ENCODE data around the gene CNTN1. TPM values are rescaled to one million over a fixed set of nuclear protein-coding genes. Genes with fewer than 3 reads are reported as not detected.

CNTN1 gene
- total and polyA plus RNA-seq, 2 donors (not counting 1 experiment from before 2014, with no cell fraction given) = not detected

DNA sequence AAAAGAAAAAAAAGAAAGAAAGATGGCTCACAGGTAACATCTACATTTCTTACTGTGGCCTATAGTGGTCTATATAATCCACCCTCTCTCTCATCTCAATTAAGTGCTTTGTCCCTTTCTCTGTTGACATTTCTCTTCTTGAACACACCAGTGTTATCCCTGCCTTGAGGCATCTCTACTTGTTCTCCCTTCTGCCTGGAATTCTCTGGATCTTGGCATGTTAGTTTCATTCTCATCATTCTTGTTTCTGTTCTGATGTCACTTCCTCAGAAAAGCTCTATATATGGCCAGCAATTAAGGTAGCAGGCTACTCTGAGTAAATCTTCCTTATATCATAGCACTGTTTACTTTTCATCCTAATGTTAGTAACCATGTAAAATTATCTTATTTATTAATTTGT, 340.1 kb downstream of the CNTN1 start:
- H3K27me3 Mint-ChIP-seq = no peaks in the 10 kb centered on the region
- no peak overlapping the region for H3K27ac Mint-ChIP-seq
- Histone ChIP-seq H3K9ac (ENCODE audit: low read length) (no peak overlapping the region), H4K20me1 (ENCODE audit: control insufficient read depth, insufficient read depth, low read length, poor library complexity, severe bottlenecking) (no peaks in the 10 kb centered on the region), H3K36me3 (replicated peaks in 1 of 2; ENCODE audit: control extremely low read depth in 1 of 2, control insufficient read depth in 1 of 2, extremely low read depth in 1 of 2, insufficient read depth in 2 of 2, low read length in 1 of 2) (no peaks in the 10 kb centered on the region), H3K9me3 (ENCODE audit: control extremely low read depth in 1 of 3, control insufficient read depth in 2 of 3, insufficient read depth in 1 of 3, low read length in 2 of 3) (no peaks in the 10 kb centered on the region), H3K4me1 (ENCODE audit: control insufficient read depth in 2 of 2, insufficient read depth in 2 of 2, low read length in 2 of 2) (no peaks in the 10 kb centered on the region), H3K79me2 (ENCODE audit: control insufficient read depth, insufficient read depth, low read length) (no peaks in the 10 kb centered on the region), H3K27ac (ENCODE audit: low read length in 2 of 2) (no peak overlapping the region), H3K27me3 (replicated peaks in 1 of 4; ENCODE audit: control extremely low read depth in 1 of 4, control insufficient read depth in 3 of 4, insufficient read depth in 4 of 4, low read length in 3 of 4) (no peaks in the 10 kb centered on the region), H2AFZ (ENCODE audit: insufficient read depth, low read depth, low read length, poor library complexity, severe bottlenecking) (no peak overlapping the region), H3K4me2 (replicated peaks; ENCODE audit: low read depth, low read length, poor library complexity, severe bottlenecking) (no peak overlapping the region), H3K4me3 (ENCODE audit: control extremely low read depth in 1 of 5, extremely low read depth in 1 of 5, insufficient read depth in 1 of 5, low read depth in 2 of 5, low read length in 4 of 5) (no peak overlapping the region)
- TF ChIP-seq, protein P1, sequence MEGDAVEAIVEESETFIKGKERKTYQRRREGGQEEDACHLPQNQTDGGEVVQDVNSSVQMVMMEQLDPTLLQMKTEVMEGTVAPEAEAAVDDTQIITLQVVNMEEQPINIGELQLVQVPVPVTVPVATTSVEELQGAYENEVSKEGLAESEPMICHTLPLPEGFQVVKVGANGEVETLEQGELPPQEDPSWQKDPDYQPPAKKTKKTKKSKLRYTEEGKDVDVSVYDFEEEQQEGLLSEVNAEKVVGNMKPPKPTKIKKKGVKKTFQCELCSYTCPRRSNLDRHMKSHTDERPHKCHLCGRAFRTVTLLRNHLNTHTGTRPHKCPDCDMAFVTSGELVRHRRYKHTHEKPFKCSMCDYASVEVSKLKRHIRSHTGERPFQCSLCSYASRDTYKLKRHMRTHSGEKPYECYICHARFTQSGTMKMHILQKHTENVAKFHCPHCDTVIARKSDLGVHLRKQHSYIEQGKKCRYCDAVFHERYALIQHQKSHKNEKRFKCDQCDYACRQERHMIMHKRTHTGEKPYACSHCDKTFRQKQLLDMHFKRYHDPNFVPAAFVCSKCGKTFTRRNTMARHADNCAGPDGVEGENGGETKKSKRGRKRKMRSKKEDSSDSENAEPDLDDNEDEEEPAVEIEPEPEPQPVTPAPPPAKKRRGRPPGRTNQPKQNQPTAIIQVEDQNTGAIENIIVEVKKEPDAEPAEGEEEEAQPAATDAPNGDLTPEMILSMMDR (IDR thresholded peaks at IDR 0.05) = no peak
- no peak for TF ChIP-seq EZH2 (IDR thresholded peaks at IDR 0.05; ENCODE audit: borderline replicate concordance, insufficient read depth, low read depth, low read length, poor library complexity, severe bottlenecking)
- H3K4me3 Mint-ChIP-seq = no peak overlapping the region
- POLR2A ChIA-PET = no interaction called here
- intact Hi-C loops (cut with micrococcal nuclease) = no loop called here
- no peaks in the 10 kb centered on the region for H3K9me3 Mint-ChIP-seq (ENCODE audit: insufficient read depth)
- no peaks in the 10 kb centered on the region for H3K4me1 Mint-ChIP-seq
- DNase-seq (no peak), ATAC-seq (ENCODE audit: low read depth) (no peak)
- CTCF ChIA-PET = no interaction called here

DNA sequence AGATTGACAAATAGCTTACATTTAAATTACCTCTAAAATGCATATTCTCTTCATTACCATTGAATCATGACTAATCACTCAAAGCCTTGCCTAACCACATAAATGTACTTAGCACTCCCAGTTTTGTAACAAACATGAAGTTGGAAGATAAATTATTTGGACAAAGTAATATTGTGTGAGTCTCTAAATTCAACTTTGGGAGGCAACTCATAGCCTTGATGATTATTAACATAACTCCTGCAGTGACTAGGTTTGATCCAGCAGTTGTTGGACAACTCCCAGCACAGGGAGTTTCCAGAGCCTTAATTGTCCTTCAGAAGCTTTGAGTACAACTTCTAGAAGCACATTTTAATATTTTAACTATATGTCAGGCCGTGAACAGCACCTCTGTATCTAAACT, 342.4 kb downstream of the CNTN1 start:
- Histone ChIP-seq H3K27me3 (replicated peaks in 1 of 4; ENCODE audit: control extremely low read depth in 1 of 4, control insufficient read depth in 3 of 4, insufficient read depth in 4 of 4, low read length in 3 of 4) (no peaks in the 10 kb centered on the region), H3K36me3 (replicated peaks in 1 of 2; ENCODE audit: control extremely low read depth in 1 of 2, control insufficient read depth in 1 of 2, extremely low read depth in 1 of 2, insufficient read depth in 2 of 2, low read length in 1 of 2) (no peaks in the 10 kb centered on the region), H3K4me2 (replicated peaks; ENCODE audit: low read depth, low read length, poor library complexity, severe bottlenecking) (no peak overlapping the region), H3K27ac (ENCODE audit: low read length in 2 of 2) (no peak overlapping the region), H3K4me1 (ENCODE audit: control insufficient read depth in 2 of 2, insufficient read depth in 2 of 2, low read length in 2 of 2) (no peaks in the 10 kb centered on the region), H3K9ac (ENCODE audit: low read length) (no peak overlapping the region), H3K4me3 (ENCODE audit: control extremely low read depth in 1 of 5, extremely low read depth in 1 of 5, insufficient read depth in 1 of 5, low read depth in 2 of 5, low read length in 4 of 5) (no peak overlapping the region), H3K79me2 (ENCODE audit: control insufficient read depth, insufficient read depth, low read length) (no peaks in the 10 kb centered on the region), H2AFZ (ENCODE audit: insufficient read depth, low read depth, low read length, poor library complexity, severe bottlenecking) (no peak overlapping the region), H3K9me3 (ENCODE audit: control extremely low read depth in 1 of 3, control insufficient read depth in 2 of 3, insufficient read depth in 1 of 3, low read length in 2 of 3) (peaks cover 0 to 2% (median 0%) of the 10 kb centered on the region in 3 donors), H4K20me1 (ENCODE audit: control insufficient read depth, insufficient read depth, low read length, poor library complexity, severe bottlenecking) (no peaks in the 10 kb centered on the region)
- Mint-ChIP-seq H3K27me3 (no peaks in the 10 kb centered on the region), H3K27ac (no peak overlapping the region), H3K4me1 (no peaks in the 10 kb centered on the region), H3K4me3 (no peak overlapping the region), H3K9me3 (ENCODE audit: insufficient read depth) (no peaks in the 10 kb centered on the region)
- ChIA-PET POLR2A (no interaction called here), CTCF (no interaction called here)
- no CpG with 5 or more reads among the region's 1 CpG for WGBS (ENCODE audit: insufficient coverage)
- ATAC-seq (ENCODE audit: low read depth) (no peak), DNase-seq (no peak)
- intact Hi-C loops (cut with micrococcal nuclease) = no loop called here
- TF ChIP-seq EZH2 (IDR thresholded peaks at IDR 0.05; ENCODE audit: borderline replicate concordance, insufficient read depth, low read depth, low read length, poor library complexity, severe bottlenecking) = no peak
- TF ChIP-seq, protein P1 (IDR thresholded peaks at IDR 0.05) = no peak
